GM10847 (cell line): ENCODE results near the gene ALPL.

ENCODE experiments used
- POLR2A ChIP-seq: IDR thresholded peaks from 2 replicates; pipeline ENCODE4 v1.6.1; 2011; ENCODE audit not compliant: insufficient read length; ENCODE audit errors: extremely low read depth

ALPL gene

DNA sequence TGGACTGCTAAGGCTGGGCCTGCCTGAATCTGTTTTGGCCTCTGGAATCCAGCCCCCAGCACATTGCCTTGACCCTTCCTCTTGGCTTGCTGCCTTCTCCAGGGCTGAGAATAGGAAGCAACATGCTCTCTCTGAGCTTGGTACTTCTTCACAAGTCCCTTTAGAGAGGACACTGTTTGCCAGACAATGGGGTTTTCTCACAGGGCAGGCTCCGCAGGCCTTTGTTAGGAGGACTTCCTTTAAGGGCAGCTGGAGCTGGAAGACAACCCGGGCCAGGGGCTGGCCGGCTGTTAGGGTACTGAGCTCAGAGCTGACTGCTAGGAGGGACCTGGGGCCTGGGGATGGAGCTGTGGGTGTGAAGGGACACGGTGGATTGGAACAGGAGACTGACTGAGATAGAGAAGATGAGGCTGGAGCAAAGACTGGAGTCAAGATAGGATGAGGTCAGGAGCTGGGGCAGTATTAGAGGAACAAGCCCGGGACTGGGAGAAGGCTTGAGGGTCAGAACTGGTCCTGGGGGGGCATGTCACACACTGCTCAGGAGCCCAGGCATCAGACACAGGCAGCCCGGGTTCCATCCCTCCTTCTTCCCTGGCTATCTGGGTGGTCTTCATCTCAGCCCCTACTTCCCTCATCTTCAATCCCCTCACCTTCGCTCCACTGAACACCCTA lies 5.4 kb upstream of the ALPL start:
- no peak for TF ChIP-seq POLR2A

DNA sequence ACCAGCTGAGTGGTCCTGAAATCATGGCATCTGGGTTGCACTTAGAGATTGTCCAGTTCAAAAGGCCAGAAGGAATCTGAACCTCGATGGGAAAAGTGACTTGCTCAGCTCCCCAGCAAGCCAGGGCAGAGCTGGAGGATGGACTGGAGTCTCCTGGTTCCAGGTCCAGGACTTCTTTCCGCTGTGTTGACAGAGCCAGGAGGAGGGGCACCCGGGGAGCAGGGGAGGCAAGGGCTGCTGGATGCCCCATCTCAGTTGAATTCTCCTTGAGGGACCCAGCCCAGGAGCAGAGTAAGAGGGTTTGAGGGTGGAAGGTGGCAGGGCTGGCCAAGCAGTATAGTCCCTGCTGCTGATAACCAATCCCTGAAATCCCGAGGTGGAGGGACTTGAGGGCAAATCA lies 2.4 kb upstream of the ALPL start:
- TF ChIP-seq POLR2A = no peak

DNA sequence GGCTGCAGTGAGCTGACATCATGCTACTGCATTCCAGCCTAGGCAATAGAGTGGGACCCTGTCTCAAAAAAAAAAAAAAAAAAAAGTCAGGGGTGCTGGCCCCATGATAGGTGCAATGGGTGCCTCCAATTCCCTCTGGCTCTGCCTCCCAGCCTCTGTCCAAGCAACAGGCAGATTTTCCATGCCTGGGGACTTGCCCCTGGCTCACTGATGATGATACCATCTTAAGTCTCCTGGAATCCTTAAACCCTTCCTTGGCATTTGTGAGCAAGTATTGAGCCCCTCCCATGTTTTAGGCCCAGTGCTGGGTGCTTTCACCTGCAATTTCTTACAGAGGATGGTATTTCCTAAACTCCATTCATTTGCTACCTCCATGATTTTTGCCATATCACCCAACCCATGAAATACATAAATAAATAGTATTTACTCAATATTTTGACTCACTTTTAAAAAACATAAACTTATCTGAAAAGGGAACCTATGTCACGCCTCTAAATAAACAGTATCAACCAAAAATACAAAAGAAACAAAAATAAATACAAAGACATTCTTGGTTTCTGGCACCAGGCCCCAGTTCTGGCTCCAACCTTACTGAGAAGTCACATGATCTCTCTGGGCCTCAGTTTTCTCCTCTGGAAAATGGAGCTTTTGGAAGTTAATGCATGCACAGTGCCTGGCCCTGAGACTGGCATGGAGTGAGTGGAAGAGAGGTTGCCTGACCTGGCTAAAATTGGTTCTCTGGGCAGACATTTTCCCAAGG lies 1.5 kb upstream of the ALPL start:
- TF ChIP-seq POLR2A = no peak

DNA sequence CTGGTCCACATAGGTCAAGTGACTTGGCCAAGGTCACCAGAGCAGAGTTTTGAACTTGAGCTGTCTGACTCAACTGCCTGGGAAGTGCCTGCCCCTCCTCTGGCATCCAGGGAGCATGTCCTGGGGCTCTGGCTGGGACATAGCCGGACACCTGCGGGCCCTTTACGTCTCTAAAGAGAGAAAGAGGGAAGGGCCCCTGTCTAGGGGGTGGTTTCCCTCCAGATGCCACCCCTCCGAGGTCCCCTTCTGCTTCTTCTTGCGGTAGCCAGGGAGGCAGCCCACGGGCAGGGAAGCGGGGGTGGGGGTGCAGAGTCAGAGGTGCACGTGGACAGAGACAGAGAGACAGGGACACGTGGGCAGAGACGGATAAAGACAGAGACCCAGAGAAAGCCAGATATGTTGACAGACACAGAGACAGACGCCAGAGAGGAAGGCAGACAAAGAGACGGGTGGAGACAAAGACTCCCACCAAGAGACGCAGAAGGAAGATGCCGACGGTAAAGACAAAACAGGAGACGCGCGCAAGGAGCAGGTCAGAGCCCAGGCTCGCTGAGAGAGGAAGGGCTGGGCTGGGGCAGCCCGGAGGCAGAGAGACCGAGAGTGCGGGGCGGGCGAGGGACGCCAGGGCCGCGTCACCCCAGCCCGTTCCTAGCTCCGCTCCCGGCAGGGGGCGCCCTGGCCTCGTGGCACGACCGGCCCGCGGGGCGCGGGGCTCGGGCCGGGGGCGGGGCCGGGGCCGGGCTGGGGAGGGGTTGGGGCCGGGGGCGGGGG lies 458 bp upstream of the ALPL start:
- no peak for TF ChIP-seq POLR2A

DNA sequence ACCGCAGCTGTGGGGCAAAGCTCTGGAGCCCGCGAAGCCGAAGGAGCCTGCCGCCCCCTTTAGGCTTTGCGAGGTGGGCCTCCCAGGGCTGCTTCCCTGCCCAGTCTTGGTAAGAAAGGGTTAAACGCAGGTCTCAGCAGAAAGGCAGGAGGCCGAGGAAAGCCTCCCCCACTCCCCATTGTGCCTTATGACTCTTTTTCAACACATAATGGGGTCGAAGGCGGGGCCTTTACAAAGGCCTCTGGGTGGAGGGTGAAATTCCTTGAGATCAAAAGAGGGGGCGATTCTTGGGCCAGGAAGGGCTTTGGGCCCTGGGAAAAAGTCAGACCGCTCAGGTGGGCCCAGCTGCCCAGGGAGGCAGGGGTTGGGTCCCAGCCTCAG lies 880 bp downstream of the ALPL start:
- TF ChIP-seq POLR2A = no peak

DNA sequence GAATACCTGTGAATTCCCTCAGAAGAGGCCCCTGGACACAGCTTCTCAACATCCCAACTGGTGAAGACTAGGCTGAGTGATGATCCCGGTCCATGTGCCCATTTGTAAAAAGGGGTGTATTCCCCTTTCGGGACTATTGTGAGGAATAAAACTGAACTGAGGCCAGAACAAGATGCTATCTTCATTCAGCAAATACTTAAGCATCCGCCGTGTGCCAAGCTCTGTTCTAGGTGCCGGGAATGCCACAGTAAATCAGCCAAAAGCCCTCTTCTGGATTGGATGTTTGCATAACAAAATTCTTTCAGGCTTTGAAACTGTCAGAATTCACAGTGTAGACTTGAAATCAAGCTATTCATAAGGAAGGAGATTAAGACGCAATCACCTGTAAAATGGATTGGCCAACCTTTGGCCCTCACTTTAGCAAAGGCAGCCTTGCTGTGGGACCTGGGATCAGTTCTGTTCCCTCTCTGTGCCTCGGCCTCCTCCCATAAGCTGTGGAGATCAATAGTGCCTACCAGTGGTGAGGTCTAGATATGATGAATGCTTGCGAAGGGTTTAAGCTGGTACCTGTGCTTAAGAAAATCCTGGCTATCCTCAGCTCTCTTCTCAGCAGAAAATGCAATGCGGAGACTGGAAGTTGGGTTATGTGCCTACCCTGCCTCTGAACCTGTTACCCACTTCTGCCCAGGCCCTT lies 1.8 kb downstream of the ALPL start:
- no peak for TF ChIP-seq POLR2A

DNA sequence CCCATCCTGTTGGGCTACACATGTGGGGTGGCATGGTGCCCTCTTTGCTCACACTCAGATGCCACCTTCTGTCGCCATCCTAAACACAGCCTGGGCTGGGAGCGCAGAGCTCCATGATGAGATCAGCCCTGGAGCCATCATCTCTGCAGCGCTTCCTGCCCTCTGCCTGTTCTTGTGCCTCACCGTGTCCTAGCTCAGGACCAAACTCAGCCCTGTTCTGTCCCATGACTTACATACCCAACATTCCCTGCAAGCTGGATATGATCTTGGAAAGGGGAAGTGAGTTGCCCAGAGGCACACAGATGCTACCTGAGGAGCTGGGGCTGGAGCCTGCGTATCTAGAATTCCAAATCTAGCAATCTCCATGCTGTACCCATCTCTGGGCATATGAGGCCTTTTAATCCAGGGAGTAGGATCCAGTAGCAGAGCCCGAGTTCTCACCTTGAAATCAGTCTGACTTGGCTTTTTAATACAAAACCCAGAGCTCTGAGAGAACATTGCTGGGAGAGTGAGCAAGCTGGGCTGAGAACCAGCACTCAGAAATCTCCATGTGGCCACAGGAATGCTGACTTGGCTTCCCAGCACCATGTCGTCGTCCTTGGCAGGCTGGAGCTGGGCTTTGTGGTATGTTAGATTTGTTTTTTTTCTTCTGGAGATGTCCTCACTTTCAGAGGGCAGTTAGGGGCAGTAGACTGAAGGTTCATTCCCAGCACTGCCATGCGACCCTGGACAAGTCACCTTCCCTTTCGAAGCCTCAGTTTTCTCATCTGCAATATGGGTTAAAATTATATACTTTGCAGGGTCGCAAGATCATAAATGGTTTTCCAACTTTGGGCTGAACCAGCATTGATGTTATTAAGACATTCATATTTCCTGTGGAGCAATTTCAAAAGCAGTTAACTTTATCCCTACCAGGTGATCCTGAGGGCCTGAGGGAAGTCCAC lies 2.6 kb downstream of the ALPL start:
- no peak for TF ChIP-seq POLR2A

DNA sequence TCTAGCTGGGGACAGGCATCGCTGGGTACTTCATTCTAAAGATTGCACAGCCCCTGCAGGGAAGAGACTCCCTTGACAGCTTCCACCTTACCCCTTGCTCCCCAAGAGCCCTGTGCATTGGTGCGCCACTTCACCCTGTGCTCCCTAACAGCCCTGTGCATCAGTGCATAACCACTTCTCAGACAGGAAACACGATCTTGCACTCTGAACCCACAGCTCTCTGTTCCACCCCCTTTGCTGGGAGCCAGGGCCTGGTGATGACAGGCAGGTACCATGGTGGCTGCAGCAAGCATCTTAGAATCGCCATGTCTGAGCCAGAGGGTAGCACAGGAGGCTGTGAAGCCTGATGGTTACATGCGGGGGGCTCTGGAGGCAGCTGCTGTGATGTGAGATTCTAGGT lies 5.0 kb downstream of the ALPL start:
- no peak for TF ChIP-seq POLR2A

DNA sequence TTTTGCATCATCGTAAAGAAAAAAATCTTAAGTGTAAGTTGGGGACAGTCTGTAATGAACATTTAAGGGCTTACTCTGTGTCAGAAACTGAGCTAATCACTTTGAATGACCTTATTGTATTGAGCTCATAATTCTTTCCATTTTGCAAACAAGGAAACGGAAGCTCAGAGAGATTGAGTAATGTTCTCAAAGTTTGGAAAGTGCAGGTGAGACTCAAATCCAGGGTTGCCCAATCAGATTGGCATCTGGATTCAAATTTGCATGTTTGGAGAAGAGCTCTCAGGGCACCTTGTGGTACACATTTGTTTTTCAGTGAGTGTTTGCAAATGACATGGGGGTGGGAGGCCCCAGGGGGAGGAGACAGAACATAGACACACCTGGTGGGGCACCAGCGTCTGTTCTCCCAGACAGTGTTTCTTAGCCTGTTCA lies 8.0 kb downstream of the ALPL start:
- TF ChIP-seq POLR2A = no peak

DNA sequence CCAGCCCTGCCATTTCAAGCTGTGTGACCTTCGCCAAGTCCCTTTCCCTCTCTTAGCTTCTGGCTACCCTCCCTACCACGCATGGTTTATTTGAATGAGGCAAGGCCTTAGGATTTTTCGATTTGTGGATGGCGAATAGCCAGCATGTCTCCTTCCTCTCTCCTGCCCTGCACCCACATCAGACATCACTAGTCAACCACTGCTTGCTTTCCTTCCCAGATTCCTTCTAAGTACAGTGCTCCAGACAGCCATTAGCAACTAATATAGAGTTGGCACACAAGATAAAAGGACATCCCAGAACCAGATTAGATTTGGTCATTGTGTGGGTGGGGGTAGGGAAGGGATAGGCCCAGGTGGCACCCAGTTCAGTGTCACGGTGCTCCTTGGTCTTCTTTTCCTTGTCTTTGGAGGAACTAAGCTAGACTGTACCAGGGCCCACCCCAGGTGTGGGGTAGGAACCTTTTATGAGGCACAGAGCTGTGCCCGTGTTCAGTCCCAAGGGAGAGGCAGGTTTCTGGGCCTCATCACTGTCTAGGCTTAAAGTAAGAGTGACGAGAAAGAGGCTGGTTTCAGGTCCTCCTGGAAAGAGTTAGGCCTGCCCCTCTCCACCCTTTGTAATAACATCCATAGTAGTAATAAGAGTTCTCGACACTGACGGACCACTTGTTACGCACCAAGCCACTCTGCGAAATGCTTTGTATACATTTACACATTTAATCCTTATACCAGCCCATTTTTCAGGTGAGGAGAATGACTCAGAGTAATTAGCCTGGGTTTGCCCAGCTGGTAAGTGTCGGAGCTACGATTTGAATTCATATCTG lies 8.6 kb downstream of the ALPL start:
- no peak for TF ChIP-seq POLR2A

DNA sequence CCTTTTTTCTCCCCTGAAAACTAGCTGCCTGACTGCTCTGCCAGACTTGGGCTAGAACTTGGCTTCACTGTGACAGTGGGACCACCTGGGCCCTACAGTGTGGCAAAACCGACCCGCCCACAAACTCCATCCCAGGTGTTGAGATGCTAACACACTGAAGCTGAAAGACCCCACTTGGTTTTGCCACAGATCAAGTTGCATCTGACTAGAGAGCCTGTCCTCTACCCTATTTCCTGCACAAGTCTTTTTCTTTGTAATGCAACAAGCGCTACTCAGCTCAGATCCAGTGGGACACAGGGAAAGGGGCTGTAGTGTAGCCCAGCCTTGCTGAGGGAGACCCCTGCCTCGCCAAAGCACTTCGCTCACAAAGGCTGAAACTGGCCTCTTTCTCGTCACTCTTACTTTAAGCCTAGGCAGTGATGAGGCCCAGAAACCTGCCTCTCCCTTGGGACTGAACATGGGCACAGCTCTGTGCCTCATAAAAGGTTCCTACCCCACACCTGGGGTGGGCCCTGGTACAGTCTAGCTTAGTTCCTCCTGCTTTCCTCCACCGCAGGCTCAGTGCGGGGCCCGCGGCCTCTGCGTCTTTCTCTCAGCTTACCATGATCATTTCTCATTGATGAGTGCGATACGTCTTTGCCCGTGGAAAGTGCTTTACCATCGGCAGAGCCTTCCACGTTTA lies 9.7 kb downstream of the ALPL start:
- TF ChIP-seq POLR2A = no peak

DNA sequence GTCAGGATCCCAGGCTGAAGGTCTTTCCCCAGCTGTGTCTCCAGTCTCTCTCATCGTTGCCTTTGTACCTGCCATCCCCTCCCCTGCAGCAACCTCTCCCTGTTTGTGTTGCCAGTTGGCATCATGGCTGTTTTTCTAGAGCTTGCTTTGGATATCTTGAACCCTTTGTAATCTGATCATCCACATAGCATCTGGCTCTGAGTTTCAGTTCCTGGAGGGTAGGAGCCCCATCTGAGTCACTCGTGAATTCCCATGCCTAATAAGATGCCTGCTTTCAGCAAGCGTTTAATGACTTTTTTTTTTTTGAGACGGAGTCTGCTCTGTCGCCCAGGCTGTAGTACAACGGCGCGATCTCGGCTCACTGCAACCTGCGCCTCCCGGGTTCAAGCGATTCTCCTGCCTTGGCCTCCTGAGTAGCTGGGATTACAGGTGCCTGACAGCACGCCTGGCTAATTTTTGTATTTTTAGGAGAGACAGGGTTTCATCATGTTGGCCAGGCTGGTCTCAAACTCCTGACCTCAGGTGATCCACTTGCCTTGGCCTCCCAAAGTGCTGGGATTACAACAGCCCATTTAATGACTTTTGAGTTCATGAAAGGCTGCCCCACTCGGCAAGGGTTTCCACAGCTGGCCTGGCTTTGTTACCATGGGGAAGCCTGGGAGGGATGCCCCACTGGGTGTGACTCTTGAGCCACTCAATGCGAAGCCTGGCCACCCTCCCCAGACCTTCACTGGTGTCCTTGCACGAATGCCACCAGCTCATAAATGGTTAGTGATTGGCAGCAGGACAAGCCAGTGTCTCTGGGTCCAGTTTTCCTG lies 11.9 kb downstream of the ALPL start:
- no peak for TF ChIP-seq POLR2A
